ENCODE data around the gene KCNJ5. TPM values are rescaled to one million over a fixed set of nuclear protein-coding genes. Genes with fewer than 3 reads are reported as not detected.

The KCNJ5 gene
- total RNA-seq, 1 donor from 2014 or later: not detected

DNA sequence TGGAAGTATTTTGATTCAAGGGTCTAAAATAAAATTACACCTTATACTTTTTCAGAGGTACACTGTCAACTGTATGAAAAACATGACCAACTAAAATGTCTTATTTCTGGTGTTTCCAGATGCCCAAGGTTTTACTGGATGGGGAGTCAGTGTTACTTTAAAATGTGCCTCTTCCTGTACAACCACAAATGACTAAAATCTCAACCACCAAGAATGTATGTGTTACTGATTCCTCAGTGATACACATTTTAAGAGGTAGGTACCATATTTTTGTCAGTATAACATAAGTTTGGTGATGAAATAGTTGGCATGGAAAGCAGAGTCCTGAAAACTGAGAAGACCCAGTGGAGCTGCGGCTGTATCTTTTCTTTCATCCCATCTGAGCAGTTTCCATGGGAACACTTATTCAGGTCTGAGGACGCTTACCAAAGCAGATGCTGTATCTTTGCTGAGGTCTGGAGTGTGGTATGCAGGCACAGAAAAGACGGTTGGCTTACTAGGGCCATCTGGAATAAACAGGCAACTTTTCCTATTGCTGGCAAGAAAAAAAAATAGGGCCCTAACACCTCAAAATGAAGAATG, 72.7 kb downstream of the KCNJ5 start:
- H3K36me3 Mint-ChIP-seq (ENCODE audit: low read depth): no peaks in the 10 kb centered on the region
- no peaks in the 10 kb centered on the region for H3K27me3 Mint-ChIP-seq
- no peak overlapping the region for H3K27ac Mint-ChIP-seq
- no peaks in the 10 kb centered on the region for H3K9me3 Mint-ChIP-seq
- TF ChIP-seq, protein P1, sequence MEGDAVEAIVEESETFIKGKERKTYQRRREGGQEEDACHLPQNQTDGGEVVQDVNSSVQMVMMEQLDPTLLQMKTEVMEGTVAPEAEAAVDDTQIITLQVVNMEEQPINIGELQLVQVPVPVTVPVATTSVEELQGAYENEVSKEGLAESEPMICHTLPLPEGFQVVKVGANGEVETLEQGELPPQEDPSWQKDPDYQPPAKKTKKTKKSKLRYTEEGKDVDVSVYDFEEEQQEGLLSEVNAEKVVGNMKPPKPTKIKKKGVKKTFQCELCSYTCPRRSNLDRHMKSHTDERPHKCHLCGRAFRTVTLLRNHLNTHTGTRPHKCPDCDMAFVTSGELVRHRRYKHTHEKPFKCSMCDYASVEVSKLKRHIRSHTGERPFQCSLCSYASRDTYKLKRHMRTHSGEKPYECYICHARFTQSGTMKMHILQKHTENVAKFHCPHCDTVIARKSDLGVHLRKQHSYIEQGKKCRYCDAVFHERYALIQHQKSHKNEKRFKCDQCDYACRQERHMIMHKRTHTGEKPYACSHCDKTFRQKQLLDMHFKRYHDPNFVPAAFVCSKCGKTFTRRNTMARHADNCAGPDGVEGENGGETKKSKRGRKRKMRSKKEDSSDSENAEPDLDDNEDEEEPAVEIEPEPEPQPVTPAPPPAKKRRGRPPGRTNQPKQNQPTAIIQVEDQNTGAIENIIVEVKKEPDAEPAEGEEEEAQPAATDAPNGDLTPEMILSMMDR (IDR thresholded peaks at IDR 0.05): no peak
- peaks cover 13% of the 10 kb centered on the region for H3K4me1 Mint-ChIP-seq
- no peak overlapping the region for H3K4me3 Mint-ChIP-seq
- no peak for ATAC-seq (ENCODE audit: low read depth)
- CTCF ChIA-PET: interaction anchor here (0.9 to 1.1 kb wide), 2 partner anchors 7 to 804 kb away, joined by 3 to 4 read pairs; no protein-coding TSS in a partner anchor
- POLR2A ChIA-PET: no interaction called here
- intact Hi-C loops (cut with micrococcal nuclease): loop anchor here (10.0 kb wide), 1 partner anchor 329 kb away; no protein-coding TSS in a partner anchor
- no peak for DNase-seq

DNA sequence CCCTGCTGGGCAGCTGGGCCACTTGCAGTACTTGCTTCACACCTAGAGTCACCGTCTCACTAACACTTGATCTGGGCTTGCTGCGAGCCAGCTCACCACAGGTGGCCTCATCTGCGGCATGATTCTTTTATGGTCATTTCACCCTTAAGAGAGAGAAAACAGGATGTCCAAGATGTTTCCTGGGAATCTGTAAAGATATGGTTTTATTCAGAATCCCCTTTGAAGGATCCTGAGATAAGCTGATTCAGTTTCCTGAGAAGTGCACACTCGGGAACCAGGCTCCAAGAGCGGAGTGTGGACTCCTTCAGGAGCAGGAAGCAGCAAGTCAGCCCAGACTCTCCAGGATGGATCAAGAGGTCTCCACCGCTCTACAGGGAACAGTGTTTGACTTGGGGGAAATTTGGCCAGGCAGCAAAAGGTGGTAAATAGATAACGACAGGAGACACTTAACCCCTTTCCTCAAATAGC, 73.3 kb downstream of the KCNJ5 start:
- H3K4me3 Mint-ChIP-seq: no peak overlapping the region
- intact Hi-C loops (cut with micrococcal nuclease): loop anchor here (10.0 kb wide), 1 partner anchor 330 kb away; no protein-coding TSS in a partner anchor
- H3K4me1 Mint-ChIP-seq: peaks cover 13% of the 10 kb centered on the region
- TF ChIP-seq, protein P1 (IDR thresholded peaks at IDR 0.05): no peak
- POLR2A ChIA-PET: no interaction called here
- ATAC-seq (ENCODE audit: low read depth) (no peak), DNase-seq (no peak)
- no peaks in the 10 kb centered on the region for H3K36me3 Mint-ChIP-seq (ENCODE audit: low read depth)
- CTCF ChIA-PET: interaction anchor here (0.9 to 1.1 kb wide), 2 partner anchors 8 to 805 kb away, joined by 3 to 4 read pairs; no protein-coding TSS in a partner anchor
- H3K27me3 Mint-ChIP-seq: no peaks in the 10 kb centered on the region
- no peak overlapping the region for H3K27ac Mint-ChIP-seq
- no peaks in the 10 kb centered on the region for H3K9me3 Mint-ChIP-seq

DNA sequence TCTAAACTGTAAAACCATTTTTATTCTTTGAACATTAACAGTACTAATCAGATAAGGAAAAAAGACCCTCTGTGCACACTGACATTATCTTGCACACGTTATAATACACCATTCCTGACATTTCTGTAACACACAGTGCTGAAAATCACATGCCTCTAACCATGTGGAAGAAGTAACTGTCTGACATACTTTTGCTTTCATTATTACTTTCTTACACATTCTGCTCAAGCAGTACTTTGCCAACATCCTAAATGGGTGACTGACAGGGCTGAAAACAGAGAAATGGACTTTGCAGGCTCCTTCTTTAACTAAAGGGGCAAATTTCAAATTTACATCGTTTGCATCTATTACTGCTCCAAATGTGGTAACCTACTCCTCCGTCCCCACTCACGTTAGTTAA, 74.3 kb downstream of the KCNJ5 start:
- intact Hi-C loops (cut with micrococcal nuclease): loop anchor here (10.0 kb wide), 1 partner anchor 331 kb away; no protein-coding TSS in a partner anchor
- ChIA-PET CTCF (no interaction called here), POLR2A (interaction anchor here (0.7 kb wide), 1 partner anchor 381 kb away, joined by 3 read pairs; no protein-coding TSS in a partner anchor)
- Mint-ChIP-seq H3K4me3 (peak overlapping the region; percentile 8), H3K4me1 (peaks cover 13% of the 10 kb centered on the region), H3K36me3 (ENCODE audit: low read depth) (peaks cover 6% of the 10 kb centered on the region), H3K27me3 (no peaks in the 10 kb centered on the region), H3K27ac (no peak overlapping the region), H3K9me3 (no peaks in the 10 kb centered on the region)
- TF ChIP-seq, protein P1 (IDR thresholded peaks at IDR 0.05): no peak
- ATAC-seq (ENCODE audit: low read depth) (peak; percentile 86), DNase-seq (no peak)

DNA sequence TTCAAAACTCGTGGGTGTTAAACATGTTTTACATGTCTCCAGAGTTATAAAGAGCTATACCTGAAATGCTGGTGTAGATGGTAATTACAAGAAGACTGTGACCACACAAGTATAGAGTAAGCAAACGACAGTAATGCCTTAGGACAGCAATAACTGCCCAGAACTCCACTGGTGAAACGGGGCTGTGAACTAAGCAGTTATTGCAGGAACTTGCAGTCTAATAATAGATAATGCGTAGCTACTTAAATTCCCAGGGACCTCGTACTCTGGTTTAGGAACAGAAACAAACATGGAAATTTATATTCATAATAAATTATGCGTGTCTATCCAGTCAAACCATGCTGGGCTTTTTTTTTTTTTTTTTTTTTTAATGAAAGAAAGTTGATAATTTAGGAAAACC, 76.4 kb downstream of the KCNJ5 start:
- peaks cover 13% of the 10 kb centered on the region for H3K4me1 Mint-ChIP-seq
- H3K4me3 Mint-ChIP-seq: no peak overlapping the region
- intact Hi-C loops (cut with micrococcal nuclease): loop anchor here (10.0 kb wide), 1 partner anchor 333 kb away; no protein-coding TSS in a partner anchor
- no peaks in the 10 kb centered on the region for H3K9me3 Mint-ChIP-seq
- no peak for ATAC-seq (ENCODE audit: low read depth)
- ChIA-PET POLR2A (no interaction called here), CTCF (interaction anchor here (0.8 kb wide), 1 partner anchor 82 kb away, joined by 4 read pairs; no protein-coding TSS in a partner anchor)
- H3K36me3 Mint-ChIP-seq (ENCODE audit: low read depth): peaks cover 13% of the 10 kb centered on the region
- no peak for DNase-seq
- TF ChIP-seq, protein P1 (IDR thresholded peaks at IDR 0.05): no peak
- H3K27ac Mint-ChIP-seq: no peak overlapping the region
- no peaks in the 10 kb centered on the region for H3K27me3 Mint-ChIP-seq

- no peak overlapping the region for H3K4me3 Mint-ChIP-seq
- no peaks in the 10 kb centered on the region for H3K9me3 Mint-ChIP-seq
- H3K27me3 Mint-ChIP-seq: no peaks in the 10 kb centered on the region
- TF ChIP-seq, protein P1 (IDR thresholded peaks at IDR 0.05): no peak
- no peak for ATAC-seq (ENCODE audit: low read depth)
- ChIA-PET CTCF (no interaction called here), POLR2A (no interaction called here)
- intact Hi-C loops (cut with micrococcal nuclease): loop anchor here (10.0 kb wide), 1 partner anchor 334 kb away; no protein-coding TSS in a partner anchor
- peaks cover 13% of the 10 kb centered on the region for H3K4me1 Mint-ChIP-seq
- H3K36me3 Mint-ChIP-seq (ENCODE audit: low read depth): peaks cover 21% of the 10 kb centered on the region
- no peak for DNase-seq
- no peak overlapping the region for H3K27ac Mint-ChIP-seq
Observed at GRCh38 chr11:128968916-128969315, 77.8 kb downstream of the KCNJ5 start.
